HG03066 (cell line): Measurements from ENCODE around the gene PTTG2.

Experiments used
- ATAC-seq: cut with Tn5 transposase; IDR thresholded peaks from one replicate; pipeline ENCODE4 v1.9.1; 2021; ENCODE audit warnings: low read depth; ENCODE audit not compliant: unreplicated experiment

PTTG2 gene

GRCh38 chr4:38004887-38005286 lies 44.7 kb downstream of the PTTG2 start:
- ATAC-seq, result no peak

- ATAC-seq, result no peak
Observed at GRCh38 chr4:38005637-38006036, 45.4 kb downstream of the PTTG2 start.

GRCh38 chr4:38007645-38008044 lies 47.4 kb downstream of the PTTG2 start:
- no peak for ATAC-seq

GRCh38 chr4:38008571-38009021 lies 48.4 kb downstream of the PTTG2 start:
- no peak for ATAC-seq

- no peak for ATAC-seq
Observed at GRCh38 chr4:38009421-38009820, 49.2 kb downstream of the PTTG2 start.

- ATAC-seq, result no peak
Observed at GRCh38 chr4:38009949-38010348, 49.8 kb downstream of the PTTG2 start.
